GM12891 (cell line): ENCODE measurements around the gene CACNA1I.

Experiments used
- POLR2A ChIP-seq: IDR thresholded peaks from 2 replicates; pipeline ENCODE4 v1.6.1; 2011; ENCODE audit warnings: low read depth, low read length, control low read depth
- POLR2AphosphoS5 ChIP-seq: IDR thresholded peaks from 2 replicates; pipeline ENCODE4 v1.6.1; 2011; ENCODE audit warnings: low read depth, low read length, control low read depth
- POU2F2 ChIP-seq: IDR thresholded peaks from 2 replicates; pipeline ENCODE4 v1.6.1; 2011; ENCODE audit warnings: low read depth, mild to moderate bottlenecking, control low read depth, low read length, moderate library complexity
- SPI1 ChIP-seq: IDR thresholded peaks from 2 replicates; pipeline ENCODE4 v1.6.1; 2011; ENCODE audit warnings: low read depth, low read length, control low read depth
- TAF1 ChIP-seq: IDR thresholded peaks from 2 replicates; pipeline ENCODE4 v1.6.1; 2011; ENCODE audit warnings: low read depth, low read length, control low read depth

- no peak for TF ChIP-seq POLR2AphosphoS5
- no peak for TF ChIP-seq TAF1
- TF ChIP-seq POLR2A = no peak
- TF ChIP-seq POU2F2 = no peak
- no peak for TF ChIP-seq SPI1
Observed at GRCh38 chr22:39738746-39739145, 168.2 kb downstream of the CACNA1I start.
